Panc1 (cell line): Measurements from ENCODE around the gene ZBTB47. TPM values are rescaled to one million over a fixed set of nuclear protein-coding genes. Genes with fewer than 3 reads are reported as not detected.

Experiments used
- ATAC-seq: fragments of 200-7000 bp; cut with Tn5 transposase; 2 replicates; pipeline ENCODE4 v1.9.1; 2020; ENCODE audit warnings: mild to moderate bottlenecking, moderate library complexity
- BruUV-seq: library from RNA; stranded (reverse); fragments of 400-500 nt; replicated peaks from 2 replicates; lab custom pipeline; 2021; lab: Mats Ljungman, UMichigan
- CTCF ChIA-PET: fragments of 300-600 bp; sonication (Branson Sonifier 250); formaldehyde crosslinking; loops from one replicate; lab custom pipeline; 2022; ENCODE audit warnings: antibody characterized with exemption; lab: Charles Lee
- POLR2A ChIA-PET: fragments of 300-600 bp; sonication (Branson Sonifier 250); formaldehyde crosslinking; loops from one replicate; lab custom pipeline; 2022; ENCODE audit warnings: antibody characterized with exemption; lab: Charles Lee
- DNase-seq: peaks from one replicate; pipeline ENCODE4 v3.0.0-alpha.2; 2010; ENCODE audit warnings: low read depth, low spot score
- H3K27ac ChIP-seq: 2 replicates; pipeline ENCODE4 v1.5.1; 2011; ENCODE audit warnings: mild to moderate bottlenecking, low read length, inconsistent platforms
- H3K27me3 ChIP-seq: fragments of 200-500 bp; sonication (Bioruptor generic); 2 replicates; pipeline ENCODE4 v1.6.0; 2014; ENCODE audit warnings: low read length, inconsistent platforms; ENCODE audit not compliant: control insufficient read depth, insufficient read depth
- H3K36me3 ChIP-seq: fragments of 200-500 bp; sonication (Bioruptor generic); 2 replicates; pipeline ENCODE4 v1.5.1; 2014; ENCODE audit warnings: inconsistent platforms, mild to moderate bottlenecking, low read length, moderate library complexity; ENCODE audit not compliant: control insufficient read depth, insufficient read depth
- H3K4me1 ChIP-seq: 2 replicates; pipeline ENCODE4 v1.5.1; 2011; ENCODE audit warnings: inconsistent platforms, mild to moderate bottlenecking, low read length, moderate library complexity; ENCODE audit not compliant: control insufficient read depth, insufficient read depth
- H3K4me3 ChIP-seq, 2 experiments: 2 replicates each; pipeline ENCODE4 v1.5.1; 2011 to 2012; ENCODE audit warnings: low read depth in 2 of 2, low read length in 2 of 2, mild to moderate bottlenecking in 2 of 2, inconsistent platforms in 1 of 2, moderate library complexity in 1 of 2
- H3K9me3 ChIP-seq: fragments of 200-500 bp; sonication (Bioruptor generic); 2 replicates; pipeline ENCODE4 v1.5.1; 2014; ENCODE audit warnings: low read depth, mild to moderate bottlenecking, inconsistent platforms, low read length, moderate library complexity; ENCODE audit not compliant: control insufficient read depth, insufficient read depth
- CTCF ChIP-seq: fragments of 450-650 bp; IDR thresholded peaks from 2 replicates; pipeline ENCODE4 v1.5.1; 2017; ENCODE audit warnings: mild to moderate bottlenecking
- POLR2AphosphoS5 ChIP-seq: IDR thresholded peaks from 2 replicates; pipeline ENCODE4 v1.6.1; 2012; ENCODE audit warnings: mild to moderate bottlenecking, low read depth, low read length, moderate library complexity
- REST ChIP-seq, 2 experiments: IDR thresholded peaks; 2 replicates each; pipeline ENCODE4 v1.6.1; 2011 to 2012; ENCODE audit warnings: low read depth in 2 of 2, control low read depth in 1 of 2, low read length in 1 of 2, mild to moderate bottlenecking in 1 of 2, moderate library complexity in 1 of 2; ENCODE audit not compliant: insufficient read depth in 1 of 2
- SIN3A ChIP-seq: IDR thresholded peaks from 2 replicates; pipeline ENCODE4 v1.6.1; 2012; ENCODE audit warnings: low read depth, mild to moderate bottlenecking, low read length, moderate library complexity, borderline replicate concordance; ENCODE audit not compliant: insufficient read depth
- TCF7L2 ChIP-seq: IDR thresholded peaks from 2 replicates; pipeline ENCODE4 v1.6.1; 2011; ENCODE audit warnings: mild to moderate bottlenecking, low read depth, low read length, inconsistent platforms
- in situ Hi-C: cut with HindIII; loops from 2 replicates; pipeline ENCODE4 v1.10.0; 2016; ENCODE audit warnings: low sequenced_read_pairs, low pct_unique_long_range_greater_than_20kb
- intact Hi-C: fragments of 100-400 bp; cut with micrococcal nuclease; formaldehyde crosslinking; loops from one replicate; pipeline ENCODE4 v1.10.0; 2022; ENCODE audit not compliant: unreplicated experiment
- total RNA-seq: library from RNA; stranded (reverse); gene quantifications from one replicate; pipeline ENCODE4 v1.2.1, GENCODE V29; 2021; ENCODE audit not compliant: unreplicated experiment

Gene ZBTB47
- total RNA-seq, 1 experiment from 2014 or later = 3.6 TPM

- no peak overlapping the region for H3K4me3 ChIP-seq
- H3K4me1 ChIP-seq = no peaks in the 10 kb centered on the region
- in situ Hi-C loops (no loop called here), intact Hi-C loops (no loop called here)
- no peaks in the 10 kb centered on the region for H3K27me3 ChIP-seq
- H3K9me3 ChIP-seq = no peaks in the 10 kb centered on the region
- H3K36me3 ChIP-seq = peaks cover 64% of the 10 kb centered on the region
- no peak for TF ChIP-seq REST (IDR thresholded peaks at IDR 0.05; ENCODE audit: insufficient read depth in 1 of 2, low read depth in 2 of 2, low read length in 1 of 2)
- TF ChIP-seq POLR2AphosphoS5 = no peak
- TF ChIP-seq TCF7L2 = no peak
- no peak for TF ChIP-seq CTCF
- TF ChIP-seq SIN3A = no peak
- no peak for ATAC-seq
- H3K27ac ChIP-seq = no peak overlapping the region
- no TSS peak for BruUV-seq
- ChIA-PET CTCF (no interaction called here), POLR2A (no interaction called here)
- DNase-seq = no peak
Observed at GRCh38 chr3:42637001-42637400, 16.5 kb upstream of the ZBTB47 start.

GRCh38 chr3:42638339-42638842 is 15.1 kb upstream of the ZBTB47 start:
- intact Hi-C loops (no loop called here), in situ Hi-C loops (no loop called here)
- Histone ChIP-seq H3K36me3 (peaks cover 62% of the 10 kb centered on the region), H3K27me3 (no peaks in the 10 kb centered on the region), H3K9me3 (no peaks in the 10 kb centered on the region), H3K4me1 (no peaks in the 10 kb centered on the region), H3K4me3 (no peak overlapping the region), H3K27ac (no peak overlapping the region)
- TF ChIP-seq SIN3A (no peak), TCF7L2 (no peak), REST (IDR thresholded peaks at IDR 0.05; ENCODE audit: insufficient read depth in 1 of 2, low read depth in 2 of 2, low read length in 1 of 2) (no peak), CTCF (no peak), POLR2AphosphoS5 (no peak)
- ChIA-PET POLR2A (no interaction called here), CTCF (no interaction called here)
- DNase-seq = no peak
- ATAC-seq = no peak
- BruUV-seq = no TSS peak
